ENCODE results near the gene CRTC2. TPM values are rescaled to one million over a fixed set of nuclear protein-coding genes. Genes with fewer than 3 reads are reported as not detected.

Gene CRTC2
- total RNA-seq, 1 donor from 2014 or later, result 41.9 TPM

DNA sequence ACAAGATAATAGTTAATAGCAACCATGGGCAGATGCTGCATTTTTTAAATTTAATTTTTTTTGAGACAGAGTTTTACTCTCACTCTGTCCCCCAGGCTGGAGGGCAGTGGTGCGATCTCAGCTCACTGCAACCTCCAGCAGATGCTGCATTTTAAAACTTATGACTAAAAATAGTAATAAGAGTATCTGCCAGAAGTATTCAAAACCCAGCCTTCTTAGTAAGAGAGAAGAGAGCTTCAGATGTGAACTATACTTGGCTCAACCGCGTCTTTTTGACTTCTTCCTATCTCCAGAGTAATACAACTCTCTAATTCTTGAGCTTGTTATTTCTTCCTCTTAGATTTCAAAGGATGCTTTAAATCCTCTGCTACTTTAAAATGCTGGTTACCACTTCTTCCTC, 36.8 kb upstream of the CRTC2 start:
- Mint-ChIP-seq H3K9me3 (ENCODE audit: unreplicated experiment) (peaks cover 3% of the 10 kb centered on the region), H3K4me3 (ENCODE audit: unreplicated experiment) (no peak overlapping the region), H3K27me3 (ENCODE audit: unreplicated experiment) (no peaks in the 10 kb centered on the region), H3K4me1 (ENCODE audit: unreplicated experiment) (peaks cover 21% of the 10 kb centered on the region), H3K36me3 (ENCODE audit: unreplicated experiment) (peaks cover 30% of the 10 kb centered on the region), H3K27ac (ENCODE audit: unreplicated experiment) (no peak overlapping the region)
- DNase-seq (ENCODE audit: extremely low spot score, unreplicated experiment), result no peak
- TF ChIP-seq, protein P1, sequence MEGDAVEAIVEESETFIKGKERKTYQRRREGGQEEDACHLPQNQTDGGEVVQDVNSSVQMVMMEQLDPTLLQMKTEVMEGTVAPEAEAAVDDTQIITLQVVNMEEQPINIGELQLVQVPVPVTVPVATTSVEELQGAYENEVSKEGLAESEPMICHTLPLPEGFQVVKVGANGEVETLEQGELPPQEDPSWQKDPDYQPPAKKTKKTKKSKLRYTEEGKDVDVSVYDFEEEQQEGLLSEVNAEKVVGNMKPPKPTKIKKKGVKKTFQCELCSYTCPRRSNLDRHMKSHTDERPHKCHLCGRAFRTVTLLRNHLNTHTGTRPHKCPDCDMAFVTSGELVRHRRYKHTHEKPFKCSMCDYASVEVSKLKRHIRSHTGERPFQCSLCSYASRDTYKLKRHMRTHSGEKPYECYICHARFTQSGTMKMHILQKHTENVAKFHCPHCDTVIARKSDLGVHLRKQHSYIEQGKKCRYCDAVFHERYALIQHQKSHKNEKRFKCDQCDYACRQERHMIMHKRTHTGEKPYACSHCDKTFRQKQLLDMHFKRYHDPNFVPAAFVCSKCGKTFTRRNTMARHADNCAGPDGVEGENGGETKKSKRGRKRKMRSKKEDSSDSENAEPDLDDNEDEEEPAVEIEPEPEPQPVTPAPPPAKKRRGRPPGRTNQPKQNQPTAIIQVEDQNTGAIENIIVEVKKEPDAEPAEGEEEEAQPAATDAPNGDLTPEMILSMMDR (IDR thresholded peaks at IDR 0.05), result no peak

DNA sequence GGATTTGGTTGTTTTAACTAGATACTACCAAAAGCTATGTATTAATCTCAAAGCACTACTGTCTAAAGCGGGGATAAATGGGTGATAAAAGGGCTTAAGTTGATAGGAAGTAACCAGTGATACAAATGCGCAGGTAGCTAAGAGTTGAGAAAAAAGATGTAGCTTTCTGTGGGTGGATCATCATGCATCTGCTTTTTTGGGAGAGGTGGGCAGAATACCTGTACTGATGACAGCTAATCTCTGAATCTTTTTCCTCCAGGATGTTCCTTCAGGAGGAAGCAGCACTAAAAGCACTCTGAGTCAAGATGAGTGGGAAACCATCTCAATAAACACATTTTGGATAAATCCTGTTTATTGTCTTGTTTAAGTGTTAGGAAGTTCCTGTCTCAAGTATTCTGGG, 33.4 kb upstream of the CRTC2 start:
- TF ChIP-seq, protein P1 (IDR thresholded peaks at IDR 0.05), result no peak
- no peak for DNase-seq (ENCODE audit: extremely low spot score, unreplicated experiment)
- peak overlapping the region; percentile 93 for H3K4me3 Mint-ChIP-seq (ENCODE audit: unreplicated experiment)
- H3K4me1 Mint-ChIP-seq (ENCODE audit: unreplicated experiment), result peaks cover 24% of the 10 kb centered on the region
- peaks cover 3% of the 10 kb centered on the region for H3K9me3 Mint-ChIP-seq (ENCODE audit: unreplicated experiment)
- H3K27me3 Mint-ChIP-seq (ENCODE audit: unreplicated experiment), result no peaks in the 10 kb centered on the region
- H3K27ac Mint-ChIP-seq (ENCODE audit: unreplicated experiment), result peak overlapping the region; percentile 98
- H3K36me3 Mint-ChIP-seq (ENCODE audit: unreplicated experiment), result peaks cover 30% of the 10 kb centered on the region

DNA sequence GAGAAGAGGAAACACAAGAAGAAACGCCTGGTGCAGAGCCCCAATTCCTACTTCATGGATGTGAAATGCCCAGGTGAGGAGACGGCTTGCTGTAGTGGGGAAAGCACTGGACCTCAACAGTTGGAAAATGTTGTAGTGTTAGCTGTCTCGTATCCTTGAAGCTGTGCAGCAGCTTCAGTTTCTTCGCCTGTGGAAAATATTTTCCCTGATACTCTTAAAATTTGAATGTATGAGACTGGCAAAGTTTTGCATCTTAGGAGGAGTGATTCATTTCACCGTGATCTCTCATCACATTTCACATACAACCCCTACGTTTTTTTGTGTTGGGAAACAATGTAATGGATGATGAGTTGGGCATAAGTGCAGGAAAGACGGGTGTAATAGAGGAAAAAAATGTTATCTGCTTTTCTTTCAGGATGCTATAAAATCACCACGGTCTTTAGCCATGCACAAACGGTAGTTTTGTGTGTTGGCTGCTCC, 32.8 kb upstream of the CRTC2 start:
- Mint-ChIP-seq H3K4me3 (ENCODE audit: unreplicated experiment) (peak overlapping the region; percentile 93), H3K27me3 (ENCODE audit: unreplicated experiment) (no peaks in the 10 kb centered on the region), H3K4me1 (ENCODE audit: unreplicated experiment) (peaks cover 29% of the 10 kb centered on the region), H3K9me3 (ENCODE audit: unreplicated experiment) (peaks cover 3% of the 10 kb centered on the region), H3K36me3 (ENCODE audit: unreplicated experiment) (peaks cover 30% of the 10 kb centered on the region), H3K27ac (ENCODE audit: unreplicated experiment) (peak overlapping the region; percentile 98)
- TF ChIP-seq, protein P1 (IDR thresholded peaks at IDR 0.05), result no peak
- no peak for DNase-seq (ENCODE audit: extremely low spot score, unreplicated experiment)

DNA sequence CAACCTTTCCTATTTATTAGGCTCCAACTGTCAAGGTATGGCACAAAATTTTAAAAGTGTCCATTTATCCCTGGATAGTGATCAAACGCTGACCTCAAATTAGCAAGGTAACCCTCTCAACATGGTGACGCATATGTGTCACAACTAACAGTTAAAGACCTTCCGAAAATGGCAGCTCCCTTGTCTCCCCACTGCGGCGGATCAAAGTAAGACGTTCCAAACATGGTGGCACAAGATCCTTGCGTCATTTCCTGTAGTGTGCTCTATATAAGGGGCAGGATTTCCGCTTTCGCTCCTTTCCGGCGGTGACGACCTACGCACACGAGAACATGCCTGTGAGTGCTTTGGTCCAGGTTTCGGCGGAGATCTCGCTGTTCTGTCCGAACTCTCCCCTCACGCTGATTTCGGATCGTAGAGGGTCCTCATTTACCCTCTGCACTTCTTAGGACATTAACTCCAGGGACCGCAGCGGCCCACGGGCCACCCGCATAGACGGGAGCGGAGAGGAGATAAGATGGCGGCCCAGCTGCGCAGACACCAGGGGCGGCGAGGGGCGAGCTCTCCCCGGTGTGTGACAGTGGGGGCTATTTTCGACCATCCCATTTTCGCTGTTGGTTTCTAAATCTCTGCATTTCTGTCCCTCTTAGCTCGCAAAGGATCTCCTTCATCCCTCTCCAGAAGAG, 32.2 kb upstream of the CRTC2 start, which contains the start of gene RPS27:
Gene RPS27, plus strand, starts transcription at position 295 of the 683 bp plus-strand sequence. Its CDS starts 35 bp downstream, at position 330.
- H3K9me3 Mint-ChIP-seq (ENCODE audit: unreplicated experiment), result peaks cover under 1% of the 10 kb centered on the region
- H3K4me1 Mint-ChIP-seq (ENCODE audit: unreplicated experiment), result peaks cover 29% of the 10 kb centered on the region
- H3K27me3 Mint-ChIP-seq (ENCODE audit: unreplicated experiment), result no peaks in the 10 kb centered on the region
- peak within 1 kb of the TSS; percentile 93 for H3K4me3 Mint-ChIP-seq (ENCODE audit: unreplicated experiment)
- TF ChIP-seq, protein P1 (IDR thresholded peaks at IDR 0.05), result no peak
- H3K36me3 Mint-ChIP-seq (ENCODE audit: unreplicated experiment), result peaks cover 28% of the 10 kb centered on the region
- peak; percentile 94 for DNase-seq (ENCODE audit: extremely low spot score, unreplicated experiment)
- peak within 1 kb of the TSS; percentile 98 for H3K27ac Mint-ChIP-seq (ENCODE audit: unreplicated experiment)

DNA sequence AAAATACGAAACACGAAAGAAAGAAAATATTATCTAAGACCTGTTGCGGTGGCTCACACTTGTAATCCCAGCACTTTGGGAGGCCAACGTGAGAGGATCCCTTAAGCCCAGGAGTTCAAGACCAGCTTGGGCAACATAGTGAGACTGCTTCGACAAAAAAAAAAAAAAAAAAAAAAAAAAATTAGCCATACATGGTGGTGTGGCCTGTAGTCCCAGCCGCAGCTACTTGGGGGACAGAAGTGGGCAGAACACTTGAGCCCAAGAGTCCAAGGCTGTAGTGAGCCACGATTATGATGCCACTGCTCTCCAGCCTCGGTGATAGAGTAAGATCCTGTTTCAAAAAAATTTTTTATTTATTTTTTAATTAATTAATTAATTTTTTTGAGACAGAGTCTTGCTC, 29.2 kb upstream of the CRTC2 start:
- Mint-ChIP-seq H3K27ac (ENCODE audit: unreplicated experiment) (peak overlapping the region; percentile 98), H3K4me1 (ENCODE audit: unreplicated experiment) (peaks cover 44% of the 10 kb centered on the region), H3K9me3 (ENCODE audit: unreplicated experiment) (no peaks in the 10 kb centered on the region), H3K36me3 (ENCODE audit: unreplicated experiment) (peaks cover 20% of the 10 kb centered on the region), H3K4me3 (ENCODE audit: unreplicated experiment) (no peak overlapping the region), H3K27me3 (ENCODE audit: unreplicated experiment) (no peaks in the 10 kb centered on the region)
- no peak for DNase-seq (ENCODE audit: extremely low spot score, unreplicated experiment)
- TF ChIP-seq, protein P1 (IDR thresholded peaks at IDR 0.05), result no peak
